ENCODE data around the gene HNRNPA3. TPM values are rescaled to one million over a fixed set of nuclear protein-coding genes. Genes with fewer than 3 reads are reported as not detected.
"Not testable (repeated sequence)": the region's sequence is repeated elsewhere in the genome, so short reads cannot be mapped to it uniquely, and the experiment has no call there.

Gene HNRNPA3
- total RNA-seq, 2 experiments from 2014 or later, result 292 to 308 TPM

GRCh38 chr2:177263451-177264208 is 51.0 kb downstream of the HNRNPA3 start:
- Mint-ChIP-seq H3K27ac (peak overlapping the region; percentile 96), H3K36me3 (ENCODE audit: low read depth) (peaks cover 36% of the 10 kb centered on the region)

GRCh38 chr2:177264209-177264692 is 51.7 kb downstream of the HNRNPA3 start:
- intact Hi-C loops (cut with micrococcal nuclease), result loop anchor here (2.0 to 5.0 kb wide), 3 partner anchors 37 to 68 kb away; partner anchors contain the start of gene HNRNPA3
- H3K36me3 Mint-ChIP-seq (ENCODE audit: low read depth), result peaks cover 30% of the 10 kb centered on the region
- TF ChIP-seq CTCF (IDR thresholded peaks at IDR 0.05), result no peak
- ChIA-PET POLR2A (interaction anchor here (0.9 to 6.8 kb wide), 33 partner anchors 9 to 399 kb away, joined by 3 to 103 read pairs (median 9); partner anchors contain the start of genes AGPS and HNRNPA3), CTCF (interaction anchor here (0.8 to 7.1 kb wide), 20 partner anchors 9 to 103 kb away, joined by 3 to 67 read pairs (median 12); partner anchors contain the start of gene HNRNPA3)
- H3K27ac Mint-ChIP-seq, result peak overlapping the region; percentile 99
- H3K4me1 Mint-ChIP-seq (ENCODE audit: low read depth), result peaks cover 50% of the 10 kb centered on the region
- peak overlapping the region; percentile 90 for H3K4me3 Mint-ChIP-seq
- no peaks in the 10 kb centered on the region for H3K9me3 Mint-ChIP-seq
- ATAC-seq (no peak), DNase-seq (no peak)
- H3K27me3 Mint-ChIP-seq, result no peaks in the 10 kb centered on the region

More at GRCh38 chr2:177263451-177264208, 51.0 kb downstream of the HNRNPA3 start:
- POLR2A ChIA-PET, result interaction anchor here (0.6 to 6.8 kb wide), 31 partner anchors 9 to 1157 kb away, joined by 3 to 103 read pairs (median 9); partner anchors contain the start of genes AGPS and HNRNPA3
- DNase-seq (peak; percentile 96), ATAC-seq (peak; percentile 63)
- intact Hi-C loops (cut with micrococcal nuclease), result loop anchor here (2.0 to 5.0 kb wide), 4 partner anchors 33 to 69 kb away; partner anchors contain the start of gene HNRNPA3
- H3K9me3 Mint-ChIP-seq, result no peaks in the 10 kb centered on the region
- peaks cover 54% of the 10 kb centered on the region for H3K4me1 Mint-ChIP-seq (ENCODE audit: low read depth)
- TF ChIP-seq CTCF (IDR thresholded peaks at IDR 0.05), result peak; percentile 81
- H3K4me3 Mint-ChIP-seq, result peak overlapping the region; percentile 90
- H3K27me3 Mint-ChIP-seq, result no peaks in the 10 kb centered on the region
- CTCF ChIA-PET, result interaction anchor here (0.7 to 7.1 kb wide), 24 partner anchors 9 to 152 kb away, joined by 3 to 67 read pairs (median 8); partner anchors contain the start of gene HNRNPA3

- Mint-ChIP-seq H3K27ac (peak within 1 kb of the TSS; percentile 99), H3K4me3 (peak within 1 kb of the TSS; percentile 90), H3K36me3 (ENCODE audit: low read depth) (peaks cover 26% of the 10 kb centered on the region), H3K4me1 (ENCODE audit: low read depth) (peaks cover 52% of the 10 kb centered on the region), H3K9me3 (no peaks in the 10 kb centered on the region), H3K27me3 (no peaks in the 10 kb centered on the region)
- ATAC-seq (peak; percentile 78), DNase-seq (peak; percentile 97)
- intact Hi-C loops (cut with micrococcal nuclease), result loop anchor here (2.0 to 5.0 kb wide), 3 partner anchors 38 to 67 kb away; partner anchors contain the start of gene HNRNPA3
- ChIA-PET CTCF (interaction anchor here (0.7 to 7.1 kb wide), 19 partner anchors 8 to 102 kb away, joined by 3 to 67 read pairs (median 11); partner anchors contain the start of gene HNRNPA3), POLR2A (interaction anchor here (0.8 to 6.8 kb wide), 31 partner anchors 8 to 398 kb away, joined by 3 to 103 read pairs (median 13); partner anchors contain the start of genes AGPS and HNRNPA3)
- TF ChIP-seq CTCF (IDR thresholded peaks at IDR 0.05), result no peak
Measured at GRCh38 chr2:177264693-177265587, 52.3 kb downstream of the HNRNPA3 start, which contains the start of gene NFE2L2. TSS of gene NFE2L2 (minus strand) at chr2:177264727. CDS start at chr2:177264576, 151 bp downstream.

- peak overlapping the region; percentile 99 for H3K27ac Mint-ChIP-seq
- no peaks in the 10 kb centered on the region for H3K9me3 Mint-ChIP-seq
- H3K36me3 Mint-ChIP-seq (ENCODE audit: low read depth), result peaks cover 18% of the 10 kb centered on the region
- peak overlapping the region; percentile 90 for H3K4me3 Mint-ChIP-seq
- ChIA-PET POLR2A (interaction anchor here (0.7 to 6.8 kb wide), 18 partner anchors 7 to 127 kb away, joined by 3 to 103 read pairs (median 22); partner anchors contain the start of genes AGPS and HNRNPA3), CTCF (interaction anchor here (0.8 to 7.1 kb wide), 9 partner anchors 13 to 101 kb away, joined by 3 to 67 read pairs (median 18); no protein-coding TSS in a partner anchor)
- H3K4me1 Mint-ChIP-seq (ENCODE audit: low read depth), result peaks cover 50% of the 10 kb centered on the region
- intact Hi-C loops (cut with micrococcal nuclease), result loop anchor here (2.0 kb wide), 2 partner anchors 25 to 53 kb away; partner anchors contain the start of gene HNRNPA3
- no peak for TF ChIP-seq CTCF (IDR thresholded peaks at IDR 0.05)
- H3K27me3 Mint-ChIP-seq, result no peaks in the 10 kb centered on the region
- DNase-seq (no peak), ATAC-seq (no peak)
Measured at GRCh38 chr2:177265824-177266817, 53.5 kb downstream of the HNRNPA3 start.

GRCh38 chr2:177266955-177267354 is 54.4 kb downstream of the HNRNPA3 start:
- DNase-seq, H3K9me3 Mint-ChIP-seq, H3K27me3 Mint-ChIP-seq, H3K27ac Mint-ChIP-seq, ATAC-seq, H3K4me3 Mint-ChIP-seq: not testable (repeated sequence)
- ChIA-PET POLR2A (interaction anchor here (1.1 to 5.4 kb wide), 6 partner anchors 15 to 55 kb away, joined by 3 to 103 read pairs (median 22); partner anchors contain the start of gene HNRNPA3), CTCF (interaction anchor here (0.9 to 5.4 kb wide), 6 partner anchors 12 to 101 kb away, joined by 3 to 58 read pairs (median 4); no protein-coding TSS in a partner anchor)
- intact Hi-C loops (cut with micrococcal nuclease), result loop anchor here (2.0 kb wide), 1 partner anchor 24 kb away; no protein-coding TSS in a partner anchor
- H3K36me3 Mint-ChIP-seq (ENCODE audit: low read depth), result peaks cover 12% of the 10 kb centered on the region
- peaks cover 42% of the 10 kb centered on the region for H3K4me1 Mint-ChIP-seq (ENCODE audit: low read depth)

Data from activated CD8-positive, alpha-beta T cell treated with anti-CD3 and anti-CD28 coated beads for 36 hours (primary cell).